ENCODE data around the gene MME.
A peak's percentile ranks its signal among the peaks of the same experiment; 100 is the strongest.

Gene MME

DNA sequence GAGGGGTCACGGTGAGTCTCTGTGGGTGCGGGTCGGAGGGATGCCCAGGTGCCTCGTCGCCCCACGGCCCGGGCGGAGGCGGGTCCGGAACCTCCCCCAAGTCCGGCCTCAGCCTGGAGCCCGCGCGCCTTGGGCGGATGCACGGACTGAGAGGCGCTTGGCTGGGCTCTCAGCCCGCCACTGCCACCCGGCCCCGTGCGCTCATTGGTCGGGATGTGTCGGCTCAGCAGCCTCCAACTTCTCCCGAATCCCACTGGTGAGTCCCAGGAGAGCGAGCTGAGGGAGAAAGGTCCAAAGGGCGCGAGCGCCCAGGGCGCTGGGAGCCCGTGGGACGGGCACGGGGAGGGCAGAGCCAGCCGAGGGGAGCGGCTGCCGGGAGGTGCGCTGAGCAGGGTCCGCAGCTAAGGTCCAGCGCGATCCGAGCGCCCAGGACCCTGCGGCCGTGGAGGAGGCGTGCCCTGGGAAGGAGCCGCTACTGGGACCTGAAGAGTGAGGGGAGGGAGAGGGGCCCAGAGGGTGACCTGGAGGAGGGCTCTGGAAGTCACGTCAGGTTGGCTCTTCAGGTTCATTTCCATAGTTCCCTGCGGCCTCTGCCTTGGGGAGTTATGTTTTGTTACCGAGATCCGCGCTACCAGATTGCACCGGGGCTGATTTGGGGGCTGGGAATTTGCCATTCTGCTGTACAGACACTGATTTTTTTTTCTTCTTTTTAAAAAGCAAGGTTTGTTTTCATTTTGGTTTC is at the start of gene MME:
TSS of gene MME (plus strand) at position 574 of the 742 bp plus-strand sequence. CDS start 3,849 bp downstream, outside the sequence.
- peak; percentile 10 for DNase-seq

DNA sequence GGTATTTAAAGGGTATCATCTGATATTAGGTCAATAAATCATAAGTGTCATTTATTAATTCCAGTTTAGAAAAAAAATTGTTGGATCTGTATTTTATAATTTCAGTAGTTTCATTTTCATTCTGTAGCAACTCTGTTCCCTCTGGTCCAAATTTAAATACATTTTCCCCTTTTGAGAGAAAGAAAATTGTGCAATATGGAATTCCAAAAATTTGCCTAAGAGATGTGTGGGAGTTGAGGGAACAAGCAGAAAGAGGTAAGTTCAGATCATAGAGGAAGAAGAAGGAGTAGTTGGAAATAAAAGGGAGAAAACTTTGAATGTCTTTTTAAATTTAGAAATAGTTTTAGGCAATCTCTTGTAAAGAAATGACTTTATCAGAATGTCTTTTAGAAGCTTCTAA is 48.9 kb upstream of the MME start:
- DNase-seq, result no peak

DNA sequence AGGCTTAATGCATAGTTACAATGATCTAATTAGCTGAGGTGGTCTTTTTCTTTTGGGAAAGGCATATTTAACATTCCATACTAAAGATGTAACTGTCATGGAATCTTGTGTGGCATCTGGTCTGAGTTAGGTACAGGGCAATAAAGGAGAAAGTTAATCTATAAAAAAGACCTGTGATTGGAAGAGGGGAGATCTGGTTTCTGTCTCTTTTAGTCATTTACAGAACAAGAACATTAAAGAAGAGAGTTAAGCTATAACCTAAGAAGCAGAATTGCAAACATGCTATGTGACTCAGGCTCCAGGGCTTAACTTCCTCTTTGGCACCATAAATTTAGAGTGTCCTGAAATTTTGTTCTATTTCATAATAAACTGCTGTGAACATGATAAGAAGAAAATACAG is 47.2 kb upstream of the MME start:
- peak; percentile 67 for DNase-seq

DNA sequence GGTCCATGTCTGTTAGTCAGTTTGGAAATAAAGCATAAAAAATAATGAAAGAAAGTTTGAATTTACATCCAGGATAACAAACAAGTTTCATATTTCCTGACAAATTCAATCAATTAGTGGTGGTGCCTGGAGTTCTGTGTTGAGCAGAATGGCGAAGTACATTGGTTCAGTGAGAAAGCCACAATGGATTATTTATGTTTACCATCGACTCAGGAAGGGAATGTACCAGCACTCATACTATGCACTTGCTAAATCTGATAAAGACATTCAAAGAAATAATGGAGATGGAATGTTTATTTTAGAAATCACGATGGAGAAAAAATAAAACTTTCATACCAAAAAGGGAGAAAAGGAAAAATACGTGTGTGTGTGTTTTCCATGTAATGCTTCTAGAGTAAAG is 45.3 kb upstream of the MME start:
- DNase-seq, result no peak

DNA sequence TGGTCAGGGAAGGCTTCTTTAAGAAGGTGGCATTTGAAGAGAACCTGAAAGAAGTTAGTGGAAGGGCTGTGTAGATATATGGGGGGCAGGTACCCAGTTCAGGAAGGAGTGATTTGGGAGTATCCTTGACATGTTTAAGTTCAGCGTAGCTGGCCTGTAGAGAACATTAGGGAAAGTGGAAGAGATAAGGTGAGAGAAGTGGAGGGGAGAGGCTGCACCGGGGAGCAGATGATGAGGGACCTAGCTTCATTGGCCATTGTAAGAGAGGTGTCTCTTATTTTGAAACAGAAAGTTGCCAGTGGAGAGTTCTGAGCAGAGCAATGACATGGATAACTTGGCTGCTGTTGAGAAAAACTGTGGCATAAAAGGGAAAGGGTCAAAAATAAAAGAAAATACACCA is 44.6 kb upstream of the MME start:
- DNase-seq, result no peak

DNA sequence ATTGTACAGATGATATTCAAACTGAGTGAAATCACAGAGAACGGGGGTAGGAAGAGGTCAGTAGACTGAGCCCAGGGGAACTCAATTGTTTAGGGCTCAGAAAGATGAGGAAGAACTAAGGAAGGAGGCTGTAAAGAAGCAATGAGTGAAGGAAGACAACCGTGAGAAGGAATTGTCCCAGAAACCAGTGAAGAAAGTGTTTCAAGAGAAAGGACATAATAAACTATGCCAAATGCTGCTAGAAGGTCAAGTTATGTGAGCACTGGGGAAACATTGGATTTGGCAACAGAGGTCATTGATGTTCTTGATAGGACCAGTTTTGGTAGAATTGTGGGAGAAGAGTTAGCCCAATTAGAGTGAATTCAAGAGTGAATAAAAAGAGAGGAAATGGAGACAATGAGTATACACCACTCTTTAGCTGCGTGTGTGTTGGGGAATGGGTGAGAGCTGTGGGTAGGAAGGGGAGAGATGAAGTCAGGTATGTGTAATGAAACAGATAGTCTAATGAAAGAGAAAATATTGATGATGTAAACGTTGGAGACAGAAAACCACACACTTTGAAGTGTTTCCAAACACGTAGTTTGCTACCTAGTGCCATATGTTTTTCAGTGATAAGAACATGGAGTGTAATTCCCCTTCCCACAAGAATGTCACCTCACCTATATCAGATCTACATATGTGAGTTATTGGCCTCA is 42.5 kb upstream of the MME start:
- peak; percentile 12 for DNase-seq

DNA sequence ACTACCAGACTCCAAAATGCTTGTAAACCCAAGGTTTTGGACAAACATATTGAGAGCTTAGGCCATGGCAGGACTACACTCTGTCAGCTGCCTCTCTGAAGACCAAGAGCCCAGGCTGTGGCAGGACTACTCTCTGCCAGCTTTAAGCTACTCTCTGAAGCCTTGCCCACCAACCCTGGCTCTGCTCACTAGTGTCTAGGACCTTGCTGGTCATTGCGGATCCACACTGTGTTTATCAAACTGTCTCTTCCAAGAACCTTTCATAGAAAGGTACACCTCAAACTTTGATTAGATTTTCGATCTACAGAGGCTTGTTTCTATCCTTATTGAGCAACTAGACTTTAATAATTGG is 41.9 kb upstream of the MME start:
- no peak for DNase-seq

DNA sequence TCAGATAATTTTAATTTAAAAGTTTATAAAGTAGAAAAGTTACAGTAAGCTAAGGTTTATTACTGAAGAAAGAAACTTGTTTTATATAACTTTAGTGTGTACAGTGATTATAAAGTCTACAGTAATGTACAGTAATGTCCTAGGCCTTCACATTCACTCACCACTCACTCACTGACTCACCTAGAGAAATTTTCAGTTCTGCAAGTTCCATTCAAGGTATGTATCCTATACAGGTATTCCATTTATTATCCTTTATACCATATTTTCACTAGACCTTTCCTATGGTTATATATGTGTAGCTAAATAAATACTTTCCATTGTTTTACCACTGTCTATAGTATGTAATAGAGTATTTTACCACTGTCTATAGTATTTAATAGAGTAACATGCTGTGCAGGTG is 33.2 kb upstream of the MME start:
- DNase-seq, result no peak

DNA sequence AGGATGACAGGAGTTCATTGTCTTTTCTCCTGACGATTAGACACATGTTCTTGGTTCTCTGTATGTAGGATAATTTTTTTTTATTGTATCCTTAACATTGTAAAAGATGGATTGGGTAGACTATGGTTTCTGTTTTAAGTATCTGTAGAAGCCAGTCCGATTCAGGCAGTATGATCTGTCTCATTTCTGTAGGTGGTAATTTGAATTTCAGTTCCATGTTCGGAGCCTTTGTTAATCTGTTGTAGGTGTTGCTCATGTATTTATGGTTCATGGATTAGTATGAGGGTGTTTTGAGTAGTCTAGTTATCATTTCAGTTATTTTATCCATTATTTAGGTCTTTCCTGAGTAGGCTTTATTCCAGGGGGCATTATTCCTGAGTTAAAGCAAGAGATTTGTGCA is 32.4 kb upstream of the MME start:
- no peak for DNase-seq

DNA sequence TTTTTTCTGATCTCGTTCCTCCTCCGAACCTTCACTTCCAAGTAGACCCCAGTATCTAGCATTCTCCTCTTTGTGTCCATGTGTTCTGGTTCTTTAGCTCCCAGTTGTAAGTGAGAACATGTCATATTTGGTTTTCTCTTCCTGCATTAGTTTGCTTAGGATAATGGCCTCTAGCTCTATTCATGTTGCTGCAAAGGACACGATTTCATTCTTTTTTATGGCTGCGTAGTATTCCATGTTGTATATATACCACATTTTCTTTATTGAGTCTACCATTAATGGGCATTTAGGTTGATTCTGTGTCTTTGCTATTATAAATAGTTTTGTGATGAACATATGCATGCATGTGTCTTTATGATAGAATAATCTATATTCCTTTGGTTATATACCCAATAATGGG is 30.2 kb upstream of the MME start:
- no peak for DNase-seq

DNA sequence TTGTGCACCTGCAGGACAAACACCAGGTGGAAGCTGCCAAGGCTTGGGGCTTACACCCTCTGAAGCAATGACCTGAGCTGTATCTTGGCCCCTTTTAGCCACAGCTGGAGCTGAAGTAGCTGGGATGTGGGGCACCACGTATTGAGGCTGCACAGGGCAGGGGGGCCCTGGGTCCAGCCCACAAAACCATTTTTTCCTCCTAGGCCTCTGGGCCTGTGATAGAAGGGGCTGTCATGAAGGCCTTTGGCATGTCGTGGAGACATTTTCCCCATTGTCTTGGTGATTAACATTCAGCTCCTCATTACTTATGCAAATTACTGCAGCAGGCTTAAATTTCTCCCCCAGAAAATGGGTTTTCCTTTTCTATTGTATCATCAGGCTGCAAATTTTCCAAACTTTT is 27.6 kb upstream of the MME start:
- DNase-seq, result no peak

DNA sequence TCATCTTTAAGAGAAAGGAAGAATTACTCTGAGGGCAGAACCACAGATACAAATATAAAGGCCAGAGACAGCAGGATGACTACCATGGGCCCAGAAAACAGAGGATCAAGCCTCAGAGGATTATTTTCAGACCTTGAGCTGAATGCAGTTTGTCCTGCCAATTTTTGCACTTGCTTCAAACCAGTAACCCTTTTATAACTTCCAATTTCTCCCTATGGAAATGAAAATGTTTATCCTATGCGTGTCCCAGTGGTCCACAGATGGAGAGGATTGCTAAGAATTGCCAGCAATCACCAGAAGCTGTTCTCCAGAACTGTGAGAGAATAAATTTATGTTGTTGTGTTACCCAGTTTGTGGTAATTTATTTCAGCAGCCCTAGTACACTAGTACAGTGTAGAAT is 26.4 kb upstream of the MME start:
- DNase-seq, result no peak

DNA sequence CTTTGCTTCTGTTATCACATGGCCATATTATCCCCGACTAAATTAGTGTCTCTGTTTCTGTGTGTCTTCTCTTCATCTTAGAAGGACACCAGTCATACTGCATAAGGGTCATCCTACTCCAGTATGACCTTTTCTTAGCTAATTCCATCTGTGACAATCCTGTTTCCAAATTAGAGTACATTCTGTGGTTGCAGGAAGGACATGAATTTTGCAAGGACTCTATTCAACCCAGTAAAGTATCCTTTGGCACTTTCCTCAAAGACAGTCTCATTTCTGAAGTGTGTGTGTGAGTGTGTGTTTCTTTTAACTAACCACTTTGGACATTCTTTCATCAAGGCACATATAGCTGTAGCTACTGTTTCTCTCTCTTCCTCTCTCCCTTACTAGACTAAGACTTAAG is 15.2 kb upstream of the MME start:
- DNase-seq, result no peak

DNA sequence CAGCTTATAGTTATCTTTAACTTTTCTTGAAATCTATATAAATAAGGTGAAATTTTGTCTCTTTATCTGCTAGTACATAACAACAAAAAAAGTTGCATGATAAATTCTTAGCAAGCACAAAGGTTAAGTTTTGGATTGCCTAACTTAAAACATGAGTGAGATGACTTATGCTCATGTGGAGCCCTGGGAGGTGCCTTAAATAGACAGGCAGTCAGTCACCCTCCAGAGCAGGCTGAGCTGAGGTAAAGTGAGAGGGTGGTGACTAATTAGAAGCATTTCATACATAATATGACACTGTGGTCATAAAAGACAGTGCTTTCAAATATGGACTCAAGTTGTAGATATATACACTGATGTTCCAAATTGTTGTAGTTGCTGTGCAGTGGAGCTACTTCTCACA is 14.6 kb upstream of the MME start:
- DNase-seq, result no peak

DNA sequence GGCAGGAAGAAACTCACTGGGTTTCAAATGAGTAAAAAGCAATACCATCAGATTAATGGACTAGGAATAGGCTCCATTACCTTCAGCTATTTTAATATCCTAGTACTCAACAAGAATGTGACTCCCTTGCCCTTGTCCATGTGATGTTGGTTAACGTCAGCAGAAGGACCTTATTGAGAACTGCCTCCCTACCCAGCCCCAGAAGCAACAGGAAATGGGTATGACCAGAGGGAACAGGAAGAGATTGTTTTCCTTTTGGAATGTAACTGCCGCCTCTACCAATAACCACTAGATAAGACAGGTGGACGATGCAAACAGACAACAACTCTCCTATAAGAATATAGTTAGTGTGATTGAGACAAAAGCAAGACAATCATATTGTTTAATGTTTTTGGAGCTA is 10.4 kb upstream of the MME start:
- DNase-seq, result no peak

DNA sequence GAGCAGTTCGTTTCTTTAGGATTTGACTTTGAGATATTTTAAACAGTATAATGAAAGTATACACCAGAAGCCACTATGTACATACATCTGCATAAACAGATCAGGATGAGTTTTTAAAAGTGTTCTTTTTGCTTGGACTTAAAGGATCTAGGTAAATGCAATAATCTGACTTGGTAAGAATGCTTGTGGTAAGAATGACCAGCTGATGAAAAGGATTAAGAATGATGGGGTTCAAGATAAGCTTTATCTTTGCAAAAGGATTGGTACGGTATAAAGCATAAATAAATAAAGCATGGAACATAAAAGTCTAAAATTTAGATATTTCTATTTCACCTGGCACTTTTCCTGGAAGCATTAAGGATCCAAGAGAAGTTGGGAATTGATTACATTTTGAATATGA is 9.8 kb upstream of the MME start:
- no peak for DNase-seq

DNA sequence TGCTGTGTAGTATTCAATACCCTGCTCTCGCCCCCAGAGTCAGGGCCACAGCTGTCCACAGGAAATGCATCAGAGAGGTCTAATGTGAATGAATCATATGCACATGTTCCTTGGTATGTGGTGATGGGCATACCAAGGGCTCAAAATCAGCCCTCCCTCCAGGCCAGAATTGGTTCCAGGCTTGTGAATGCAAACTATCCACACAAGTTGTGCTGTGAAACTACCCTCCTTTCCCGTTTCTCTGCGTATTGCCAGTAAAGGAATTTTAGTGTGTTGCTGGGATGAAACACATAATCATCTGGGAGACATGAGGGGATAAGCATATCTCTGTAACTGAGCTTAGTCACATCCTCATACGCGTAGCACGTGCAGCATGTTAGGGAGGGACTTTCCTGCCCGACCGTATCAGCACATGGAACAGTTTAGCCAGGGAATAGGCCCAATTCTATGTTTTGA is 9.2 kb upstream of the MME start:
- DNase-seq, result no peak

DNA sequence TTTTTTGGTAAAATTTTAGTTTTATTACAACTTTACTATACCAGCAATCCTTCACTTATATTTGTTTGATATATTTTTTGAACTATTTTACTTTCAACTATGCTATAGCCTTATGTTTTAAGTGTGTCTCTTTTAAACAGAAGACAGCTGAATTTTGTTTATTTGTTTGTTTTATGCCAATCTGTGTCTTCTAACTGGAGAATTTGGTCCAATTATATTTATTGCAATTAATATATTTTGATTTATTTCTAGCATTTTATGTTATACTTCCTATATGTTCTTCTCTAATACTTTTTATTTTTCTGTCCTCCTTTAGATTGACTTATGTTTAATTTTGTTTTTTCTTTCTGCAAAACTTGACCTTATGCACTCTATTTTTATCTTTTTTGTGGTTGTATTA is 4.9 kb upstream of the MME start:
- DNase-seq, result no peak

DNA sequence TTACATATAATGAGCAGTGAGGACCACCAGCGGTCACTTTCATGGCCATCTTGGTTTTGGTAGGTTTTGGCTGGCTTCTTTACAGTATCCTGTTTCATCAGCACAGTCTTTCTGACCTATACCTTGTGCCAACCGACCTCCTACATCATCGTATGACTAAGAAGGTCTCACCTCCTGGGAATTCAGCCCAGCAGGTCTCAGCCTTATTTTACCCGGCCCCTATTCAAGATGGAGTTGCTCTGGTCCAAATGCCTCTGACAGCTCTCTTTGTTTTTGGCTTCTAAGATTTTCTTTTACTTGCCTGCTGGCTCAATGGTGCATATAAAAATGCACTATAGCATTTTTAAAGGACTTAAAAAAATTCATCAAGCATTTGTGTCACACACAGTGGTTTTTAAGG is 3.2 kb upstream of the MME start:
- DNase-seq, result no peak

DNA sequence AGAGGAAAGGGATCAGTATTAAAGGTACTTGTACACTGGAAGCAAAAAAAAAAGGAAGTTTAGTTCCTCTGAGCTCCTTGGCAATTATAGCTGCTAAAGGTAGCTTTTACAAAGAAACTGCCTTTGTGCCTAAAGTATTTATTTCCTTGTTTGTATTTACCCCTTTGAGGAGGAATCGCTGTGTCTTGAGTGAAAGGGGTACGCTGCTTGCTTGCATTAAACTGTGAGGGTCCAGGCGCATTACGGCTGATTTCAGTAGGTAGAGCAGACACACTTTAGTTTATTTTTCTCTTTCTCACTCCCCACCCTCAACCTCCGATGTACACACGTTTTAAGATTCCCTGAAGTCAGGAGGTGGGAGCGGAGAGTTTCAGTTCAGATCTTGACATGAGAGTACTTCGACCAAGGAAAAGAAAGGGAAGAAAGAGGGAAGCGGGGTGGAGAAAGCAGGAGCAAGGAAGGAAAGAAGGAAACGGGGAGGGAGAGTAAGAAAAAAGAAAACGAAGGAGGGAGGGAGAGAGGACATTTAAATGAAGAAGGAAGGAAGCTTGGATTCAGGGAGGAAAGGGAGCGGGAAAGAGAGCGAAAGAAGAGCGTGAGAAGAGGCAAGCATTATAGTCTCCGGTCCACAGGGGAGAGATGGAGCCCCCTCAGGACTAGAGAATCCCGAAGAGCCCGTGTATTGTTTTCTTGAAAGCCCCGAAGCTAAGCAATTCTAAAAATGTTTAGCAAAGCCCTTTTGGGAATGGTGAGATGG is 1.2 kb upstream of the MME start:
- DNase-seq, result no peak

DNA sequence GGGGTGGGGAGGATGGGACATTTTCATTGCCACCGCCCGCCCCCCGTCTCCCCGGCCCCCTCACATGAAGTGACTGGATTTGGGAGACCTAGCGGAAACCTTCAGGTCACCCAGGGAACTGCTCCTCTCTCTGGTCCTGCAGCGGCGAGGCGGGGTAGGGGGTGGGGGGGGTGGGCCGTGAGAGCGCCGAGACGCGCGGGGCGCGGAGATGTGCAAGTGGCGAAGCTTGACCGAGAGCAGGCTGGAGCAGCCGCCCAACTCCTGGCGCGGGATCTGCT is 712 bp upstream of the MME start:
- DNase-seq, result peak; percentile 11

DNA sequence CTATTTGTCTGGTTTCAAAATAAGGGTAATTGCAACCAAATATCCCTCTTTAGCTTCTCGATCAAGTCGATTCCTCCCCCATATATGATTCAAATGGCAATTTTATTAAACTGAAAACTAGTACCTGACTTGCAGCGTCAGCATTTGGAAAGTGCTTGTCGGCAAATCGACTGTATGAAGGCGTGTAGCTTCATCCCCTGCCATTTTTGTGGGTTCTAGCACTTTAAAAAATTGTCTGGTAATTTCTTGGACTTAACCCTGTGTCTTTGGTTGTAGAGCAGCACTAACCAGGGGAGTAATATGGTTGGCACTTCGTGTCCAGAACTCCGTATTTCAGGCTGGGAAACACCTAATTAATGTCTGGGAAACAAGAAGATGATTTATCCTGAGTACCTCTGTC is 573 bp downstream of the MME start:
- DNase-seq, result no peak

DNA sequence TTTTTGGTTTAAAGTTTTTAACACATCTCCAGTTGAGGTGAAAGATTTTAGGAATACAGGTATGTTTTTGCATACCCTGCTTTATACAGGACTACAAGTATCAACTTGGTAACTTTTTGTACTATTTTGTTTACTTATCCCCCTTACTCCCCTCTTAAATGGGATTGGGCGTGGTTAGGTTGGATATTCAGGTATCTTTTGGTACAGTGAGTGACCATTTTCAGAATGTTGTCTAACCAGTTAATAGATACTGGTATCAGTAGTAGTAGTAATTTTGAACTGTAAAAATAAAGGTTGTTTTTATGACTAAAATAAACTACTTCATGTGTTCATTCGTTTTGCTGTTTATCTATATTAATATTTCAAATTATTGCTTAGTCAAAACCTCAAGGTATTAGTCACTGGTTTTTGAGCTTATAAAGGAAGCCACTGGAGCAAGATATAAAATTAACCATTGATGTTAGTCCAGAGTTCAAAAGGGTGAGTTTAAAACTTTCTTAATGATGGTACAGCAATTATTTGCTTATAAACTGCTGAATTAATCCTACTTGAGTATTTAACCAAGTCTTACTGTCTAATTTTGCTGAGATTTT is 3.3 kb downstream of the MME start:
- DNase-seq, result no peak

DNA sequence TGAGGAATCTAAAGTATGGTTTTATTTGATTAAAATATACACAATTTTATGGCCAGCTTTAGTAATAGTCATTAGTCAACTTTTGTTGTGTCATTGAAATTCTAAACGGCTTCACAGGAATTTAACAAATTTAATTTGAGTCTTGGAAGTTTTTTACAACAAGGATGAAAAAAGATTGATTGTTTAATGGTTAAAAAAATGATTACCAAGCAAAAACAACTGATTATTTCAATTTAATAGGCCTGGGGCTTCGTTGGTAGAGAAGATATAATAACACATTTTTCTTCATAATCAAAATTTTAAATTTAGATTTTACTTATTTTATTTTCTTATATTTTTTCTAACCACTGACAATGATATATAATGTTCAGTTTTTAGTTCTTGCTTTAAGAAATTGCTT is 4.4 kb downstream of the MME start:
- DNase-seq, result no peak
